Measurements from ENCODE around the gene PTPN23.

Gene PTPN23

DNA sequence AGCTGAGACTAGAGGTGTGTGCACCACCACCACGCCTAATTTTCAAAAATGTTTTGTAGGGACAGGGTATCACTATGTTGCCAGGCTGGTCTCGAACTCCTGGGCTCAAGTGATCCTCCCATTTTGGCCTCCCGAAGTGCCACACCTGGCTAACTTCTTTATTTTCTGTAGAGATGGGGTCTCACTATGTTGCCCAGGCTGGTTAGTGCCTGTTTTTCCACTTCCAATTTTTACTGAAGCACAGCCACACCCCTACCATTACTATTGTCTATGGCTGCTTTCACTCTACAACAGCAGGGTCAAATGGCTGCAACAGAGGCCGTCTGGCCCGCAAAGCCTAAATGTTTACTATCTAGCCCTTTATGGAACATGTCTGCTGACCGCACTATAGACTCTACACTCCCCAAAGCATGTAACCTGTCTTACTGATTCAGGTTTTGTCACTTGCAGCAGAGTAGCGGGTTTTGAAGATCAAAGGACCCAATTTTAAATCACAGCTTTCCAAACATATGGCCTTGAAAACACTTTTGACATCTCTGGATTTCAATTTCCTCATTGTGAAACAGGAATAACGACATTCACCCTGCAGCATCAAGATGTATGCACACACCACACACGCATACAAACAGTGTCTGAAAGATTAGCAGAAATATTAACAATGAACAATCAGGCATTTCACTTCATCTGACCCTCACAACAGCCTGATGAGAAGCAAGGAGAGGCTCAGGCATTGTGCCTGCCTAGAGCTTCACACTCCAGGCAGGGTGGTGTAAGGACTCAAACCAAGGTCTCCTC, 48.9 kb downstream of the PTPN23 start:
- Mint-ChIP-seq H3K4me1 (ENCODE audit: low read depth) (peaks cover 8% of the 10 kb centered on the region), H3K36me3 (ENCODE audit: low read depth) (peaks cover 17% of the 10 kb centered on the region), H3K27ac (no peak overlapping the region), H3K27me3 (ENCODE audit: low read depth) (no peaks in the 10 kb centered on the region), H3K9me3 (no peaks in the 10 kb centered on the region), H3K4me3 (no peak overlapping the region)

DNA sequence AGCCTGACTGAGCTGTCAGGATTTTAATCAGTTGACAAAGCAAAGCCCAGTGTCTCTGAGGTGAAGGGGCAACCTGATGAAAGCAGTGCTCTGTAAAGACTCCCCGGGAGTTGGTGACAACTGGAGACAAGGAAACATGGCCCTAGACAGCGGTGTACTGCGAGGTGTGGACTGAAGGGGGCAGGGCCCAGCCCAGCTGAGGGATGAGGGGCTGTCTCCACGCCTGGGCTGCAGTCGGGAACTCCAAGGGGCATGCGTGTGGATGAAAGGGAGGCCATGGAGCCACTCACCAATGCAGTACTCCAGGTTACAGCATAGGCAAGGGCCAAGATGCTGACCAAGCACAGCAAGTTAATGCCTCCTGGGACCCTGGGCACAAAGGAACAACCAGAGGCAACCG, 49.8 kb downstream of the PTPN23 start:
- Mint-ChIP-seq H3K27ac (no peak overlapping the region), H3K4me1 (ENCODE audit: low read depth) (peaks cover 8% of the 10 kb centered on the region), H3K4me3 (no peak overlapping the region), H3K9me3 (no peaks in the 10 kb centered on the region), H3K27me3 (ENCODE audit: low read depth) (no peaks in the 10 kb centered on the region), H3K36me3 (ENCODE audit: low read depth) (peaks cover 17% of the 10 kb centered on the region)

DNA sequence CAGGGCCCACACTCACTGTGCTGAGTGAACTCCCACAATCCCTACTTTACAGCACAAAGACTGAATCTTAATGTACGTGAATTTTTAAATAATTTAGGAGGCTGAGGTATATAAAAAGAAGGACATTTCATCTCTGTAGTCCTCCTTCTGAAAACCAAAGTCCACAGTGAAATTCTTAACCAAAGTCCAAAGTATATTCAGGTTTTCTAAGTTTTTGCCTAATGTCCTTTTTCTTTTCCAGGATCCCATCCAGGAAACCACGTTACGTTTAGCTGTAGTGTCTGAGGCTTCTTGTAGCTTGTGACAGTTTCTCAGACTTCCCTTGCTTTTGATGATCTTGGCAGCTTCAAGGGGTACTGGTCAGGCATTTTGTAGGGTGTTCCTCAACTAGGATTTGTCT, 50.4 kb downstream of the PTPN23 start:
- Mint-ChIP-seq H3K27ac (no peak overlapping the region), H3K27me3 (ENCODE audit: low read depth) (no peaks in the 10 kb centered on the region), H3K4me1 (ENCODE audit: low read depth) (peaks cover 8% of the 10 kb centered on the region), H3K36me3 (ENCODE audit: low read depth) (peaks cover 17% of the 10 kb centered on the region), H3K9me3 (no peaks in the 10 kb centered on the region), H3K4me3 (no peak overlapping the region)

DNA sequence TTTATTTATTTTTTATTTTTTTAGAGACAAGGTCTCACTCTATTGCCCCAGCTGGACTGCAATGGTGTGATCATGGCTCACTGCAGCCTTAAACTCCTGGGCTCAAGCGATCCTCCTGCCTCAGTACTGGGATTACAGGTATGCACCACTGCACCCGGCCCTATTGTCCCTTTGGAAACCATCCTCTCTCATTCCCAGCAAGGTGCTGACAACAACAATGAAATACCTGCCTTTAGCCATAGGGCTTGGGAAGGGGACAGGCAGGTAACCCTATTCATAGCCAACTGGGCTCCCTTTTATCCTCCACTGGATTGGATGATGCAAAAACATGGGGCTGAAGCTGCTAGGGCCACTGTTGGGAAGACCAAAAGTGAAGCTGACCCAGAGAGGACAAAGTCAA, 51.9 kb downstream of the PTPN23 start:
- H3K9me3 Mint-ChIP-seq, result no peaks in the 10 kb centered on the region
- H3K4me3 Mint-ChIP-seq, result no peak overlapping the region
- H3K27me3 Mint-ChIP-seq (ENCODE audit: low read depth), result no peaks in the 10 kb centered on the region
- no peak overlapping the region for H3K27ac Mint-ChIP-seq
- peaks cover 17% of the 10 kb centered on the region for H3K36me3 Mint-ChIP-seq (ENCODE audit: low read depth)
- H3K4me1 Mint-ChIP-seq (ENCODE audit: low read depth), result peaks cover 8% of the 10 kb centered on the region

DNA sequence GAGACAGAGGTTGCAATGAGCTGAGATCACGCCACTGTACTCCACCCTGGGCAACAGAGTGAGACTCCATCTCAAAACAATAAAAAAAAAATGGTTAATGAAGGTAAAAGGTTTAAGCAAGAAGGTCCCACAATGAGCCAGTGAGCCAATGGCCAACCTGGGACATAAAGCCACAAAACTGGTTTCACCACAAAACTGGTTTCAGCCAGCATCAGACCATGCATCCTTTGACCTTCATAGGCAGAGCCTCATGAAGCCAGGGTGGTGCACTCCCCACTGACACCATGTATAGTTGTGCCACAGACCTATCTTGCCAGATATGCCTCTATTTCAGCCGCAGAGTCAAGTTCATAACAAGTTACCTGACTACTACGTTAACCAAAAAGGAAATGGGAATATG, 53.0 kb downstream of the PTPN23 start:
- Mint-ChIP-seq H3K27me3 (ENCODE audit: low read depth) (no peaks in the 10 kb centered on the region), H3K36me3 (ENCODE audit: low read depth) (peaks cover 19% of the 10 kb centered on the region), H3K9me3 (no peaks in the 10 kb centered on the region), H3K4me1 (ENCODE audit: low read depth) (peaks cover 7% of the 10 kb centered on the region), H3K27ac (no peak overlapping the region), H3K4me3 (no peak overlapping the region)

DNA sequence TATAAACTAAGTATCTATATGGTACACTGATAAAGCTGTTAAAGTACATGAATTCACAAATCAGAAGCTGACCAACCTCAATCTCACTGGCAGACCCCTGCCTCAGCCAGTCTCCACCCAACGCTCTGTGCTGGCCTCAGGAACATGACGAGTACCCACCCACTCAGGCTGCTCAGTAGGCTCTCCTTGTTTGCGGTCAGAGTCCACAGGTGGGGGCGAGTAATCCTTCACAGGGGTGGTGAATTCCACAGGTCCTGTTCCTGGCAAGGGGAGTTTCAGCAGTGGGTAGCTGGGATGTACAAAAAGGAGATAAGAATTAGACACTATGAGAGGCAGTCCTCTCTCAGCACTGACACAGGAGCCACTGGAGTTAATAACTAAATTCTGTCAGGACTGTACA, 54.0 kb downstream of the PTPN23 start:
- no peaks in the 10 kb centered on the region for H3K9me3 Mint-ChIP-seq
- no peak overlapping the region for H3K27ac Mint-ChIP-seq
- H3K4me3 Mint-ChIP-seq, result no peak overlapping the region
- no peaks in the 10 kb centered on the region for H3K27me3 Mint-ChIP-seq (ENCODE audit: low read depth)
- H3K4me1 Mint-ChIP-seq (ENCODE audit: low read depth), result peaks cover 5% of the 10 kb centered on the region
- peaks cover 21% of the 10 kb centered on the region for H3K36me3 Mint-ChIP-seq (ENCODE audit: low read depth)

DNA sequence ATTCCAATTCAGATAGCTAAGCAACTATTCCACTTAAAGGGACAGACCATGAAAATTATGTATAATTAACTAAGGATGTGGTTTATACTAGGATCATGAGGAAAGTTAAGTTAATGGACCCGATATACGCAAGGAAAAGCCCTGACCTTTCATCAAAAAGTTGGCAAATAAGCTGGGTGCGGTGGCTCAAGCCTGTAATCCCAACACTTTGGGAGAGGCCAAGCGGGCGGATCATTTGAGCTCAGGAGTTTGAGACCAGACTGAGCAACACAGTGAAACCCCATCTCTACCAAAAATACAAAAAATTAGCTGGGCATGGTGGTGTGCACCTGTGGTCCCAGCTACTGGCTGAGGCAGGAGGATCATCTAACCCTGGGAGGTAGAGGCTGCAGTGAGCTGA, 55.4 kb downstream of the PTPN23 start:
- peaks cover 23% of the 10 kb centered on the region for H3K36me3 Mint-ChIP-seq (ENCODE audit: low read depth)
- peaks cover 4% of the 10 kb centered on the region for H3K4me1 Mint-ChIP-seq (ENCODE audit: low read depth)
- no peaks in the 10 kb centered on the region for H3K27me3 Mint-ChIP-seq (ENCODE audit: low read depth)
- H3K9me3 Mint-ChIP-seq, result no peaks in the 10 kb centered on the region
- H3K4me3 Mint-ChIP-seq, result no peak overlapping the region
- H3K27ac Mint-ChIP-seq, result no peak overlapping the region

DNA sequence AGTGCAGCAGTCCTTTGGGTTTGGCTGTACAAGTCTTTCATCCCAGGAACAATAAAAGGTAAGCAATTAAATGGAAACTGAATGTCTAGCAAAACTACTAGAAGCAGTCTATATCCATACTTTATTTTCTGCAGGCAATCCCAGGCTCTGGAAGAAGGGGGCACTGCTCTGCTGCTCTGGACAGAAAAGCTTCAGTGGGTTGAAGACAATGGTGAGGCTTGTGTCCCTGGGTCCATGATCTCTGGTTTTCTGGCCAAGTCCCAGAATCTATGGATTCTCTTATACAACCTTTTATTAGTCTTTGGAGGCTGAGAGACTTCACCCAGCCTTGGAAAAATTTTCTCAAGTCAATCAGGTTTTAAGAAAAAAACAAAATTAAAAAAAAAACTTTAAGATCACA, 59.3 kb downstream of the PTPN23 start:
- Mint-ChIP-seq H3K4me3 (no peak overlapping the region), H3K4me1 (ENCODE audit: low read depth) (peaks cover 2% of the 10 kb centered on the region), H3K27ac (no peak overlapping the region), H3K36me3 (ENCODE audit: low read depth) (peaks cover 15% of the 10 kb centered on the region), H3K27me3 (ENCODE audit: low read depth) (no peaks in the 10 kb centered on the region), H3K9me3 (no peaks in the 10 kb centered on the region)

DNA sequence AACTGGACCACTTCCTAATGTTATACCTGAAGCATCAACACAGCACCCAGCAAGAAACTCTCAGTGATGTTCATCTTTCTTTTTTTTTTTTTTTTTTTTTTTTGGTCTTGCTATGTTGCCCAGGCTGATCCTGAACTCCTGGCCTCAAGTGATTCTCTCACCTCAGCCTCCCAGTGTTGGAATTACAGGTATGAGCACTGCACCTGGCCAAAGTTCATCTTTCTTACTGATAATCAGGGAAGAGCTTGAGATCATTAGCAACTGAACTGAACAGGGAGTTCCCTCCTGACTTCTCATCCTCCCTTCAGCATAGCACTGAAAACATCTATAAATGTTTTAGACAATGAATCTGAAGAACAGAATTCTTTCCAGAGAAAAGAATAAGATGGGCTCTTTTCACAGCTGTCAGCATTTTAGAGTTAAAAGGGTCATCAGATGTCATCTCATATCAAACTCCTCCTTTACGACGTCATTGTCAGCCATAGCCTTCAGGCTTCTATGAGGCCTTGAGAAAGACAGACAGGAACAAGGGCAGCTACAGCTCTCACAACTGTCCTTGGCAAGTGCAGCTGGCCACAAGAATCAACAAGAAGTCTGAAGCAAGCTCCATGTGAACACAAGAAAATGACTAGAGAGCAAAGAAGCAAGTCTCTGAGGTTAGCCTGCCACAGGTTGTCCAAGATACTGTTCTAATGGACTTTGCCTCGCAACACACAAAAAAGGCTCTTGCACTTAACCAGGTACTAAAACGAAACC, 61.2 kb downstream of the PTPN23 start:
- no peaks in the 10 kb centered on the region for H3K27me3 Mint-ChIP-seq (ENCODE audit: low read depth)
- H3K4me1 Mint-ChIP-seq (ENCODE audit: low read depth), result peaks cover 2% of the 10 kb centered on the region
- no peak overlapping the region for H3K27ac Mint-ChIP-seq
- H3K9me3 Mint-ChIP-seq, result no peaks in the 10 kb centered on the region
- peaks cover 17% of the 10 kb centered on the region for H3K36me3 Mint-ChIP-seq (ENCODE audit: low read depth)
- H3K4me3 Mint-ChIP-seq, result no peak overlapping the region

DNA sequence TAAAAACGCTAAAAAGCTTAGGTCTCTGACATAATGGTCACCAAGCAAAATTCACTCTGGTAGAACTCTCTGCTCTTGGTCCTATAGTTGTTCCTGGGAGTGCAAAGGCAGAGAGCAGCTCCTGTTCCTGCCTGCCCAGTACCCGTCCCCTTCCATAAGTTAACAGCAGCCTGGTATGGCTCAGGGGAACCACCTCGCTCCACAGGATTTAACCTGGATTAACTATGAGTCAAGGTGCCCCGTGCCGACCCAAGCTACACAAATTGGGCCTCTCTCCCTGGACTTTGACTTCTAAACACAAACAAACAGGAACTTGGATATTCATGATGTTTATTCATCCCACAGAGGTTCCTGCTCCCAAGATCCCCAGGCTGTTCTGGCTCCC, 62.8 kb downstream of the PTPN23 start:
- peaks cover 2% of the 10 kb centered on the region for H3K4me1 Mint-ChIP-seq (ENCODE audit: low read depth)
- no peak overlapping the region for H3K27ac Mint-ChIP-seq
- H3K4me3 Mint-ChIP-seq, result no peak overlapping the region
- peaks cover 8% of the 10 kb centered on the region for H3K9me3 Mint-ChIP-seq
- peaks cover 18% of the 10 kb centered on the region for H3K36me3 Mint-ChIP-seq (ENCODE audit: low read depth)
- no peaks in the 10 kb centered on the region for H3K27me3 Mint-ChIP-seq (ENCODE audit: low read depth)

DNA sequence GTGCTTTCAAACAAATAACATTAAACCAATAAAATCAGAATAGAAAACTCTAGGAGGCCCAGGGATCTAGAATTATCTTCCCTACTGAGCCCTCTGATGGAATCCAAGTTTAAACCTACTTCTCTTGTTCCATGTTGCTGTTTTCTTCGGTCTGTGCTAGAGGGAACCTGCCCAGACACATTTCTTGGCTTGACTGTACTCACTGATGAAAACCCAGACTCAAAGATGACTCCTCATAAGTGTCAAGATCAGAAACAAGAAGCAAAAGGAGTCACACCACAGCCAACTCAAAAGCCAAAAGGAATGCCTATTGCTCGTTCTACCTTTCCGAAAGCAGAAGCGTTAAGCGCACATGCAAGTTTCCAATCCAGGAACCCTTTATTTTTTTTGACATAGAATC, 63.3 kb downstream of the PTPN23 start:
- H3K27me3 Mint-ChIP-seq (ENCODE audit: low read depth), result no peaks in the 10 kb centered on the region
- H3K9me3 Mint-ChIP-seq, result peaks cover 11% of the 10 kb centered on the region
- H3K4me1 Mint-ChIP-seq (ENCODE audit: low read depth), result peaks cover 2% of the 10 kb centered on the region
- peaks cover 20% of the 10 kb centered on the region for H3K36me3 Mint-ChIP-seq (ENCODE audit: low read depth)
- H3K4me3 Mint-ChIP-seq, result no peak overlapping the region
- no peak overlapping the region for H3K27ac Mint-ChIP-seq

DNA sequence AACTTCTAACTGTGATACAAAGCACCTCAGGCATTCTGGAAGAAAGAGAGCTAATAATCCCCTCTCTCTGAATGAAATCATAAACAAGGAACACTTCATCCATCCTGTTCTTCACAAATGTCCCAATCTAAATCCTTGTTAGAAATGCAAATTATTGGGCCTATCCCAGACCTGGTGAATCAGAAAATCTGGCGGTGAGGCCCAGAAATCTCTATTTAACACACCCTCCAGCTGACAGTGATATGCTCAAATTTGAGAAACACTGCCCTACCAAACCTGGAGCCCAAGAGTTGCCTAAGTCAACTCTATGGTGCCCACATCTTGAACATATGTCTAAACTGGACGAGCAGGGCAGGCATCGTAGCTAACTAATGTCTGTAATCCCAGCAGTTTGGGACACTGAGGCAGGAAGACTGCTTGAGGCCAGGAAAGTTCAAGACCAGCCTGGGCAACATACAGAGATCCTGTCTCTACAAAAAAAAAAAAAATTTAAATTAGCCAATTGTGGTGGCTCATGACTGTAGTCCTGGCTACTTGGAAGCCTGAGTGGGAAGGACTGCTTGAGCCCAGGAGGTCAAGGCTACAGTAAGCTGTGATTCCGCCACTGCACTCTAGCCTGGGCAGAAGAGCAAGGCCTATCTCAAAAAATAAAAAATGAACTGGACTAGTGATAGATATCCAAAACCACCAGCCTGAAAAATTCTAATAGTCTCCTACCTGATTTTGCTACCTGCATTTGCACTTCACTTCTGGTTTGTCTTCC, 71.8 kb downstream of the PTPN23 start:
- H3K9me3 Mint-ChIP-seq, result peaks cover 14% of the 10 kb centered on the region
- H3K27me3 Mint-ChIP-seq (ENCODE audit: low read depth), result no peaks in the 10 kb centered on the region
- H3K4me3 Mint-ChIP-seq, result no peak overlapping the region
- H3K4me1 Mint-ChIP-seq (ENCODE audit: low read depth), result peaks cover 6% of the 10 kb centered on the region
- H3K27ac Mint-ChIP-seq, result no peak overlapping the region
- peaks cover 11% of the 10 kb centered on the region for H3K36me3 Mint-ChIP-seq (ENCODE audit: low read depth)

DNA sequence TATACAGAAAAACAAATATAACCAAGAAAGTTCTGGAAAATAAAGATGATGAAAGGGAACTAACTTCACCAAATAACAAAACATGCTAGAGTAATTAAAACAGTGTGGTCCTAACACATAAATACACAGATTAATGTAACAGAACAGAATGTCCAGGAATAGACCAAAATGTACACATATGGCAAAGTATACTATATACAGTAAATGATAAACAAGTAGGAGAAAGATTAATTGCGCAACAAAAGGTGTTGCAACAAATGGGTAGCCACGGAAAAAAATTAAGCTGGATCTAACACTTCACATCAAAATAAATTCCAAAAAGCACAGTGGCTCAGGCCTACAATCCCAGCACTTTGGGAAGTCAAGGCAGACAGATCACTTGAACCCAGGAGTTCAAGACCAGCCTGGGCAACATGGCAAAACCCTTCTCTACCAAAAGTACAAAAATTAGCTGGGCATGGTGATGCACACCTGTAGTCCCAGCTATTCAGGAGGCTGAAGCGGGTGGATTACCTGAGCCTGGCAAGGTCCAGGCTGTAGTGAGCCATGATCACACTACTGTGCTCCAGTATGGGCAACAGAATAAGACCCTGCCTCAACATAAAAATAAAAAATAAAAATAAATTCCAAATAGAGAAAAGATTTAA, 75.1 kb downstream of the PTPN23 start:
- H3K9me3 Mint-ChIP-seq, result peaks cover 9% of the 10 kb centered on the region
- no peak overlapping the region for H3K27ac Mint-ChIP-seq

DNA sequence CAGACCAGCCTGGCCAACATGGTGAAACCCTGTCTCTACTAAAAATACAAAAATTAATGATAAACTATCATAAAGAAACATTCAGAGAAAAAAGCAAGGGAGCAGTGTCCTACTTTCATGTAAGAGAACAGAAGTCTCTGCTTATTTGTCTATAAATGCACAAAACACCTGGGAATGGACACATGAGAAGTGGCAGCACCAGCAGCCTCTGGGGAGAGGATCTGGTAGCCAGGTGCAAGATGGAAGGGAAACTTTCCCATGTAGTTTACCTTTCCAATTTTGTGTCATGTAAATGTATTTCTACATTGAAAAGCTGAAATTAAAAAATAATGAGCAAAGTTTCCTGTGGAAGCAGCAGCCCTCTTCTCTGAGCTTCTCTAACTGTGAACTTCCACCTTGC, 76.2 kb downstream of the PTPN23 start:
- Mint-ChIP-seq H3K27me3 (ENCODE audit: low read depth) (no peaks in the 10 kb centered on the region), H3K4me1 (ENCODE audit: low read depth) (peaks cover 6% of the 10 kb centered on the region), H3K9me3 (peaks cover 7% of the 10 kb centered on the region), H3K4me3 (no peak overlapping the region), H3K36me3 (ENCODE audit: low read depth) (peaks cover 8% of the 10 kb centered on the region), H3K27ac (no peak overlapping the region)

More for the DNA sequence above, 75.1 kb downstream of the PTPN23 start:
- Mint-ChIP-seq H3K36me3 (ENCODE audit: low read depth) (peaks cover 9% of the 10 kb centered on the region), H3K4me1 (ENCODE audit: low read depth) (peaks cover 10% of the 10 kb centered on the region), H3K27me3 (ENCODE audit: low read depth) (no peaks in the 10 kb centered on the region), H3K4me3 (no peak overlapping the region)

All from T-helper 1 cell treated with Interleukin-12 subunit alpha and Interleukin-12 subunit beta and Interleukin-4 antibody, amounts not matched to agents 30 μg/mL and 1 μg/mL, for 36 hours (primary cell).